NCI-H2171 (cell line): ENCODE data around the gene SORBS1.

Experiments used
- DNase-seq: peaks from one replicate; lab custom pipeline; 2025; lab: John Stamatoyannopoulos, UW

Gene SORBS1

DNA sequence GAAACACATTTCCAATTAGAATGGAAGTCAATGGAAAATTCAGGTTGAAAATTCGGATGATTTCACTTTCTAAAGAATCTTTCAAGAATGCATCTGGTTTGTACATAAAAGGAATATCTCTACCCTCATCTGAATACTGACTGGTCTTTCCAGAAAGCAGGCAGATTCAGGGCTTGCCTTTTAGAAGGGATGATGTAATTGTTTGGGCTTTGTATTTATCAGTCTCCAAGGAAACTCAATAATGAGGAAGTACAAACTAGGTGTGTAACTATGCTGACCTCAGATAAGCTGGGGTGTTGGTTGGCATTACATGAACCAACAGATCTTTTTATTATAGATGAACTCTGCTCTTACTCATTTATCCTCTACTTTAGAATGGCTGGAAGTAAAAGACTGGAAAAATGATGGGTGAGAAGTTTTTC, 294.5 kb downstream of the SORBS1 start:
- DNase-seq, result no peak

DNA sequence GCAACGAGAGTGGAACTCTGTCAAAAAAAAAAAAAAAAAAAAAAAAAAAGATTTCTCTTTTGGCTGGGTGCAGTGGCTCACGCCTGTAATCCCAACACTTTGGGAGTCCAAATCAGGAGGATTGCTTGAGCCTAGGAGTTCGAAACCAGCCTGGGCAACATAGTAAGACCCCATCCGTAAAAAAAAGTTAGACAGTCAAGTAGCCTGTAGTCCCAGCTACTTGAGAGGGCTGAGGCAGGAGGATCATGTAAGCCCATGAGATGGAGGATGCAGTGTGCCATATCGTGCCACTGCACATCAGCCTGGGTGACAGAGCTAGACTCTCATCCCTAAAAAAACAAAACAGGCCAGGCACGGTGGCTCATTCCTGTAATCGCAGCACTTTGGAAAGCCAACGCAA, 295.6 kb downstream of the SORBS1 start:
- no peak for DNase-seq

DNA sequence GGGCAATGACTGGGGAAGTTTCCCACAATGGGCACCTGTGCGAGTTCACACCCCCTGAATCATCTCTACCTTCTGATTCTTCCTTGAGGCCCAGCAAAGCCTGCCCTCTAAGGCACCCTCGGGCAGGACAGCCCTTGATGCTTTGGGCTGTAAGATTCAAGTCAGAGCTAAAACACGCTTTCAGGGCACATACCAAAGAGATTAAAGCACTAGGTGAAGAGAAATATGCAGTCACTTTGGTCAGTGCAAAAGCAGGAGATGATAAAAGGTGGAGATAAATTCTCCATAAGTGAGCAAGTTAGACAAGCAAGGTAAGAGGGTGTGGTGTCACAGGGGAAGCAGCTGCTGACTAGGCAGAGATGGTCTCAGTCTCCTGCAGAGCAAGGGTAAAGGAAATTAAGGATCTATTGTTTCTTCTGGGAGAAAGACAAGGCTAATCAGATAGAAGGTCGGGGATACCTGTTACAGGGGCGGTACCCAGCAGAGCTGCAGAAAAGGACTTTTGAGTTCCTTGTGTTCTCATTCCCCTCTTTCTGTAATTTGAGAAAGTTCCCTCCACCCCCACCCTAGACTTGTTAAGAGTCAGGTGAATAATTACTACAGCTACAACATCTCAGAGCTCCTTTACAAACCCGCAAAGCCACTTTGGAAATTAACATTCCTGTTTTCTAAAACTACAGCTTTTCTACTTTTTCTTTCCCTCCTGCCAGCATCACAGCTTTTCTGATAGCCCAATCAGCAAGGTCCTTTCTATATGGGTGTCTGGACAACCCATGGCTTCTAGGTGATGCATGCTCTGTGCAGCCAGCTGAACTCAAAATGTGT, 296.7 kb downstream of the SORBS1 start:
- DNase-seq, result no peak

DNA sequence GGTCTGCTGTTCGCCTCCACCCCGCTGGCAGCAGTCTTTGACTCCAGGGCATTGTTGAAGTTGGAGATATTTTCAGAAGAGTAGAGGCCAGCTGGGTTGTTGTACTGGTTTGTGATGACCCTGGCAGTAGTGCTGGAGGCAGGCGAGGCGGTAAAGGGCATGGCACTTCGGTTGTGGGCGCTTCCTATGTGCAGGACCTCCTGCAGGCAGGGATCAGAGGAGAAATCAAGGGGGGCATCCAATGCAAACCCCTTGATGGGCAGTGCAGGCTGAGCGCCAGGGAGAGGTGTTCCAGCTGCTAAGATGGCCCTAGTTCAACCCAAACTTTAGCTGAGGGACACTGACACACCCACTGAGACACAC, 297.3 kb downstream of the SORBS1 start:
- DNase-seq, result no peak

DNA sequence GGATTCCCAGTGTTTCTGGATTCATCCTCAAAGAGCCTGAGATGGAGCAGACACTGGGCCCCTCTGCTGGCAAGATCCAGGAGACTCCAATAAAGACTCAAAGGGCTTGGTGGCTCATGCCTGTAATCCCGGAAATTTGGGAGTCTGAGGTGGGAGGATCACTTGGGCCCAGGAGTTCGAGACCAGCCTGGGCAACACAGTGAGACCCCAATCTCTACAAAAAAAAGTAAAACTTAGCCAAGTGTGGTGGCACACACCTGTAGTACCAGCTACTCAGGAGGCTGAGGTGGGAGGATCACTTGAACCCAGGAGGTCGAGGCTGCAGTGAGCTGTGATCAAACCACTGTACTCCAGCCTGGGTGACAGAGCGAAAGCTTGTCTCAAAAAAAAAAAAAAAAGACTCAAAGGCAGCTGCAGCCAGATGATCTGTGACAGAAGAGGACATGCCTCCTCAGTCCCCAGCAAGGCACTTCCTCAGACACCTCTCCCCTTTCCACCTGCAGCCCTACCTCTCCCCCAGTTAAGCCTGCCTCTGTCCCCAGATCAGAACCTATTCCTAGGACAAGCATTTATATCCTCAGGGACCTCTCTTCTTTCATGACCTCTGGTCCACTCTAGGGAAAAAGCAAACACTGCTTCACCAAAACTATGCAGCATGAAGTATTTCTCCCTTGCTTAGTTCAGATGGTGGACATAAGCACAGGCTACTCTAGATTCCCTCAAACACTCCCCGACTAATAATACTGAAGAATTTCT, 298.2 kb downstream of the SORBS1 start:
- no peak for DNase-seq

DNA sequence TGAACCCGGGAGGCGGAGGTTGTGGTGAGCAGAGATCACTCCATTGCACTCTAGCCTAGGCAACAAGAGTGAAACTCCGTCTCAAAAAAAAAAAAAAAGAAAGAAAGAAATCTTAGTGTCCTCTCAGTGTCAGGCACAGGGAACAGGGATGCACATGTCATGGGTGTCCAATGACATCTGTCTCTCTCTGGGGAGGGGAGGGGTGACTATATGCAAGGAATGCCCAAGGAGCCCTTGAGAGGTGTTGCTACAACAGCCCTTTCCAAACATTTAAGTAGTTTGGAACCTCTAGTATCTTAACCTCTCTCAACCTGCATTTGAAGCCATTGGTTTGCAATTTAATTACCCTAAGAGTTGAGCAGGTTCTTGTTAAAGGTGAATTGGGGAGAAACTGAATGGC, 299.2 kb downstream of the SORBS1 start:
- no peak for DNase-seq
